ENCODE measurements around the gene TLR10.

The TLR10 gene

GRCh38 chr4:38759790-38760122 lies 23.0 kb downstream of the TLR10 start:
- no peak for DNase-seq

- peak; percentile 82 for DNase-seq
Measured at GRCh38 chr4:38759113-38759789, 23.5 kb downstream of the TLR10 start.

- DNase-seq: peak; percentile 61
Measured at GRCh38 chr4:38757945-38758600, 24.7 kb downstream of the TLR10 start.

- peak; percentile 23 for DNase-seq
Measured at GRCh38 chr4:38752941-38753806, 29.6 kb downstream of the TLR10 start.

GRCh38 chr4:38752372-38752940 lies 30.3 kb downstream of the TLR10 start:
- no peak for DNase-seq

- no peak for DNase-seq
Measured at GRCh38 chr4:38751341-38752010, 31.3 kb downstream of the TLR10 start.

- DNase-seq: no peak
Measured at GRCh38 chr4:38749336-38749735, 33.5 kb downstream of the TLR10 start.

GRCh38 chr4:38747629-38748028 lies 35.2 kb downstream of the TLR10 start:
- no peak for DNase-seq

GRCh38 chr4:38745881-38746280 lies 36.9 kb downstream of the TLR10 start:
- DNase-seq: no peak

- no peak for DNase-seq
Measured at GRCh38 chr4:38743866-38744265, 38.9 kb downstream of the TLR10 start.

GRCh38 chr4:38740303-38740702 lies 42.5 kb downstream of the TLR10 start:
- no peak for DNase-seq

GRCh38 chr4:38738940-38739803 lies 43.6 kb downstream of the TLR10 start:
- no peak for DNase-seq

GRCh38 chr4:38735870-38736269 lies 46.9 kb downstream of the TLR10 start:
- no peak for DNase-seq

GRCh38 chr4:38734911-38735310 lies 47.9 kb downstream of the TLR10 start:
- DNase-seq: no peak

GRCh38 chr4:38734446-38734845 lies 48.3 kb downstream of the TLR10 start:
- DNase-seq: no peak

- no peak for DNase-seq
Measured at GRCh38 chr4:38733663-38734062, 49.1 kb downstream of the TLR10 start.

- peak; percentile 88 for DNase-seq
Measured at GRCh38 chr4:38730830-38731646, 51.8 kb downstream of the TLR10 start.

- no peak for DNase-seq
Measured at GRCh38 chr4:38730493-38730829, 52.3 kb downstream of the TLR10 start.

GRCh38 chr4:38728631-38729141 lies 54.1 kb downstream of the TLR10 start:
- DNase-seq: peak; percentile 80

GRCh38 chr4:38724475-38724808 lies 58.3 kb downstream of the TLR10 start:
- DNase-seq: no peak

Data from hematopoietic multipotent progenitor cell treated with erythropoietin and hydrocortisone succinate and interleukin-3 and kit ligand, for 4 days (in vitro differentiated cells).